Bronchial epithelial cell (primary cell): ENCODE measurements around the gene SELENON. TPM values are rescaled to one million over a fixed set of nuclear protein-coding genes. Genes with fewer than 3 reads are reported as not detected.

Experiments used
- DNase-seq: peaks from one replicate; pipeline ENCODE4 v3.0.0-alpha.2; 2010; ENCODE audit warnings: low read depth
- FAIRE-seq: peaks from 2 replicates; lab custom pipeline; 2011; peaks lifted over from hg19 to GRCh38; lab: Jason Lieb, UNC
- H3K27me3 ChIP-seq: 2 replicates; pipeline ENCODE4 v1.5.1; 2011; ENCODE audit warnings: low read length; ENCODE audit not compliant: control insufficient read depth, insufficient read depth
- H3K36me3 ChIP-seq: 2 replicates; pipeline ENCODE4 v1.5.1; 2011; ENCODE audit warnings: low read length; ENCODE audit not compliant: control insufficient read depth, insufficient read depth
- H3K4me3 ChIP-seq: 2 replicates; pipeline ENCODE4 v1.5.1; 2011; ENCODE audit warnings: mild to moderate bottlenecking, low read depth, low read length, control low read depth
- total RNA-seq: library from RNA; depleted of rRNA; stranded (reverse); fragments of >200 nt; gene quantifications from 2 replicates; pipeline ENCODE4 v1.2.1, GENCODE V29; 2014
- TF ChIP-seq, protein P1 (sequence below): IDR thresholded peaks from 2 replicates; pipeline ENCODE4 v1.5.1; 2011; ENCODE audit warnings: mild to moderate bottlenecking, moderate library complexity, low read length, control low read depth, inconsistent platforms; ENCODE audit not compliant: insufficient read depth, severe bottlenecking

The SELENON gene
- total RNA-seq, 1 donor from 2014 or later: 3.4 TPM

- FAIRE-seq: no peak
- Histone ChIP-seq H3K27me3 (no peaks in the 10 kb centered on the region), H3K36me3 (no peaks in the 10 kb centered on the region), H3K4me3 (no peak overlapping the region)
- DNase-seq: no peak
- TF ChIP-seq, protein P1, sequence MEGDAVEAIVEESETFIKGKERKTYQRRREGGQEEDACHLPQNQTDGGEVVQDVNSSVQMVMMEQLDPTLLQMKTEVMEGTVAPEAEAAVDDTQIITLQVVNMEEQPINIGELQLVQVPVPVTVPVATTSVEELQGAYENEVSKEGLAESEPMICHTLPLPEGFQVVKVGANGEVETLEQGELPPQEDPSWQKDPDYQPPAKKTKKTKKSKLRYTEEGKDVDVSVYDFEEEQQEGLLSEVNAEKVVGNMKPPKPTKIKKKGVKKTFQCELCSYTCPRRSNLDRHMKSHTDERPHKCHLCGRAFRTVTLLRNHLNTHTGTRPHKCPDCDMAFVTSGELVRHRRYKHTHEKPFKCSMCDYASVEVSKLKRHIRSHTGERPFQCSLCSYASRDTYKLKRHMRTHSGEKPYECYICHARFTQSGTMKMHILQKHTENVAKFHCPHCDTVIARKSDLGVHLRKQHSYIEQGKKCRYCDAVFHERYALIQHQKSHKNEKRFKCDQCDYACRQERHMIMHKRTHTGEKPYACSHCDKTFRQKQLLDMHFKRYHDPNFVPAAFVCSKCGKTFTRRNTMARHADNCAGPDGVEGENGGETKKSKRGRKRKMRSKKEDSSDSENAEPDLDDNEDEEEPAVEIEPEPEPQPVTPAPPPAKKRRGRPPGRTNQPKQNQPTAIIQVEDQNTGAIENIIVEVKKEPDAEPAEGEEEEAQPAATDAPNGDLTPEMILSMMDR: no peak
Observed at GRCh38 chr1:25767437-25767770, 32.6 kb upstream of the SELENON start.

DNA sequence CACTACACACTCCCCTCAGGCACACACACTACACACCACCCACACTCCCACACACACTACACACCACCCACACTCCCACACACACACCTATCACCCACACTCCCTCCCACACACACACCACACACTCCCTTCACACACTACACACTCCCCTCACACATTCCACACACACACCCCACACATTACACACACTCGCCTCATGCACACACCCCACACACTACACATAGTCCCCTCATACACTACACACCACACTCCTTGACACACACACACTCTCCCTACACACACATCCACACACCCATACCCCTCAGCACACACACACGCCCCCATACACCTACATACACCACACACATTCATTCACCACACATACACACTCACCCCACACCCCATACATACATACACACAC is 31.0 kb upstream of the SELENON start:
- Histone ChIP-seq H3K4me3 (no peak overlapping the region), H3K36me3 (no peaks in the 10 kb centered on the region), H3K27me3 (no peaks in the 10 kb centered on the region)
- no peak for FAIRE-seq
- no peak for DNase-seq
- TF ChIP-seq, protein P1: no peak

GRCh38 chr1:25769625-25770383 is 30.2 kb upstream of the SELENON start:
- no peak for FAIRE-seq
- TF ChIP-seq, protein P1: no peak
- no peak for DNase-seq
- Histone ChIP-seq H3K4me3 (no peak overlapping the region), H3K27me3 (no peaks in the 10 kb centered on the region), H3K36me3 (no peaks in the 10 kb centered on the region)

GRCh38 chr1:25770541-25771220 is 29.3 kb upstream of the SELENON start:
- TF ChIP-seq, protein P1: no peak
- no peak for DNase-seq
- Histone ChIP-seq H3K27me3 (no peaks in the 10 kb centered on the region), H3K4me3 (no peak overlapping the region), H3K36me3 (no peaks in the 10 kb centered on the region)
- no peak for FAIRE-seq

GRCh38 chr1:25771221-25772114 is 28.5 kb upstream of the SELENON start:
- TF ChIP-seq, protein P1: no peak
- Histone ChIP-seq H3K36me3 (no peaks in the 10 kb centered on the region), H3K27me3 (no peaks in the 10 kb centered on the region), H3K4me3 (no peak overlapping the region)
- no peak for DNase-seq
- no peak for FAIRE-seq
